ENCODE measurements around the gene SERPINA10.

The SERPINA10 gene, protein sequence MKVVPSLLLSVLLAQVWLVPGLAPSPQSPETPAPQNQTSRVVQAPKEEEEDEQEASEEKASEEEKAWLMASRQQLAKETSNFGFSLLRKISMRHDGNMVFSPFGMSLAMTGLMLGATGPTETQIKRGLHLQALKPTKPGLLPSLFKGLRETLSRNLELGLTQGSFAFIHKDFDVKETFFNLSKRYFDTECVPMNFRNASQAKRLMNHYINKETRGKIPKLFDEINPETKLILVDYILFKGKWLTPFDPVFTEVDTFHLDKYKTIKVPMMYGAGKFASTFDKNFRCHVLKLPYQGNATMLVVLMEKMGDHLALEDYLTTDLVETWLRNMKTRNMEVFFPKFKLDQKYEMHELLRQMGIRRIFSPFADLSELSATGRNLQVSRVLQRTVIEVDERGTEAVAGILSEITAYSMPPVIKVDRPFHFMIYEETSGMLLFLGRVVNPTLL

DNA sequence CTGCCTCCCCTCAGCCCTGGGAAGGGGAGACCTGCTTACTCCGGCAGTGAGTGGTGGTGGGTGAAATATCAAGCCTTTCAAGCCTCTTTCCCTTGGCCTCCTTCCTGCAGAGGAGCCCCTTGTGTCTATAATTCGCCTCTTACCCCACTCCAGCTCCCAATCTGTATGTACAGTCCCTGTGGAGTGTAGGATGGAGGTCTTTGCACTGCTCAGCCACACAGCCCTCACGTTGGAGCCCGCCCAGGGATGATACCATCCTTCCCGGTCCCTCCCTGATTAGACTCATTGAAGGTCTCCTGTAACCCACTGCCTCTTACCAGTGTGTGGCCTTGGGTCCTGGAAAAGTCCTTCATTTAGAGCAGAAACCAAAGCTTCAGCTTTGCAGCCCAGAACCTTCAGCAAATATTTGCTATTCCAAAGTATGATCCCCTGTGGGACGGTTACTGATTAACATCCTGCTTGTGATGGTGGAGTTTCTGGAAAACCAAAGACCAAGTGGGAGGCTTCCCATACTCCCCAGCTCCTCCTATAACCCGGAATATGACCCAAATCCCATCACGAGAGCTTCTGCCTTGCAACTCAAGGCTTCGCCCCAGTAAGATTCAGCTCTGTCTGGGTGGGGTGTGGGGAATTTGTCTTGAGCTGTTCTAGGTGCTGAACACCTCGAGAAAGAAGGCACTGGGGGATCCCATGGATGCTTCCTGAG, at the start of gene SERPINA10:
TSS of gene SERPINA10 (minus strand) at position 397 of the 706 bp plus-strand sequence. CDS start 2,675 bp downstream, outside the sequence.
- H3K4me3 ChIP-seq (ENCODE audit: low read length), result no peak within 1 kb of the TSS
- H3K9me3 ChIP-seq (ENCODE audit: low read length), result no peaks in the 10 kb centered on the region
- no peaks in the 10 kb centered on the region for H3K27me3 ChIP-seq (ENCODE audit: insufficient read depth, low read length)
- H3K4me1 ChIP-seq (ENCODE audit: insufficient read depth, low read length), result no peaks in the 10 kb centered on the region
- H3K36me3 ChIP-seq (ENCODE audit: insufficient read depth, low read length), result no peaks in the 10 kb centered on the region
- H2AFZ ChIP-seq (ENCODE audit: low read depth, low read length), result no peak within 1 kb of the TSS

- H2AFZ ChIP-seq (ENCODE audit: low read depth, low read length), result no peak overlapping the region
- no peaks in the 10 kb centered on the region for H3K9me3 ChIP-seq (ENCODE audit: low read length)
- H3K36me3 ChIP-seq (ENCODE audit: insufficient read depth, low read length), result no peaks in the 10 kb centered on the region
- no peak overlapping the region for H3K4me3 ChIP-seq (ENCODE audit: low read length)
- H3K27me3 ChIP-seq (ENCODE audit: insufficient read depth, low read length), result no peaks in the 10 kb centered on the region
- H3K4me1 ChIP-seq (ENCODE audit: insufficient read depth, low read length), result no peaks in the 10 kb centered on the region
Measured at GRCh38 chr14:94342334-94342934, 49.4 kb upstream of the SERPINA10 start.

GRCh38 chr14:94341656-94342333, 48.7 kb upstream of the SERPINA10 start:
- H3K27me3 ChIP-seq (ENCODE audit: insufficient read depth, low read length), result no peaks in the 10 kb centered on the region
- H3K9me3 ChIP-seq (ENCODE audit: low read length), result no peaks in the 10 kb centered on the region
- H3K36me3 ChIP-seq (ENCODE audit: insufficient read depth, low read length), result no peaks in the 10 kb centered on the region
- no peak overlapping the region for H3K4me3 ChIP-seq (ENCODE audit: low read length)
- no peak overlapping the region for H2AFZ ChIP-seq (ENCODE audit: low read depth, low read length)
- H3K4me1 ChIP-seq (ENCODE audit: insufficient read depth, low read length), result no peaks in the 10 kb centered on the region

GRCh38 chr14:94340533-94340932, 47.5 kb upstream of the SERPINA10 start:
- H3K4me3 ChIP-seq (ENCODE audit: low read length), result no peak overlapping the region
- no peaks in the 10 kb centered on the region for H3K9me3 ChIP-seq (ENCODE audit: low read length)
- no peak overlapping the region for H2AFZ ChIP-seq (ENCODE audit: low read depth, low read length)
- no peaks in the 10 kb centered on the region for H3K4me1 ChIP-seq (ENCODE audit: insufficient read depth, low read length)
- H3K27me3 ChIP-seq (ENCODE audit: insufficient read depth, low read length), result no peaks in the 10 kb centered on the region
- H3K36me3 ChIP-seq (ENCODE audit: insufficient read depth, low read length), result no peaks in the 10 kb centered on the region

DNA sequence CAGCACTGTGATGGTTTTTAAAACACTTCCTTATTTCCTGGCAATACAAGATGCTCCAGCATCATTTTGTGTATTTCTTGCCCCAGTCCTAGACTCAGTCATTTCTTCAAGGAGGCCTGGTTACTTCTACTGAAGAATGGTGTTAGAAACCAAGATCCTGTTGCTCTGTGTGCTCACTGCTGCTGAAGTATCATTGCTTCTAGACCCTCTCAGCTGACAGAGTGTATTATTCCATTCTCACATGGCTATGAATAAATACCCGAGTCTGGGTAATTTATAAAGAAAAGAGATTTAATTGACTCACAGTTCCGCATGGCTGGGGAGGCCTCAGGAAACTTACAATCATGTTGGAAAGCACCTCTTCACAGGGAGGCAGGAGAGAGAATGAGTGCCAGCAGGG, 45.0 kb upstream of the SERPINA10 start:
- Histone ChIP-seq H3K4me1 (ENCODE audit: insufficient read depth, low read length) (no peaks in the 10 kb centered on the region), H3K27me3 (ENCODE audit: insufficient read depth, low read length) (no peaks in the 10 kb centered on the region), H2AFZ (ENCODE audit: low read depth, low read length) (no peak overlapping the region), H3K4me3 (ENCODE audit: low read length) (no peak overlapping the region), H3K36me3 (ENCODE audit: insufficient read depth, low read length) (no peaks in the 10 kb centered on the region), H3K9me3 (ENCODE audit: low read length) (no peaks in the 10 kb centered on the region)

DNA sequence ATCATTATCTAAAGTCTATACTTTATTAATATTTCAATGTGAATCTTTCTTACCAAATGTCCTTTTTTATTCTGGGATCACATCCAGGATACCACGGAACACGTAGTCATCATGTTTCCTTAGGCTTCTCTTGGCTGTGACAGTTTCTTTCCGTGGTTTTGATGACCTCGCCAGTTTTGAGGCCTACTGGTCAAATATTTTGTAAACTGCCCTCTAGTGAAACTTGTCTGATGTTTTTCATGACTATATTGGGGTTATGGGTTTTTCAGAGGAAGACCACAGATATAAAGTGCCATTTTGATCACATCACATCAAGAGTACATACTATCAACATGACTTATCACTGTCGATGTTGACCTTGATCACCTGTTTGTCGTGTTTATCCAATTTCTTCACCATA, 44.2 kb upstream of the SERPINA10 start:
- Histone ChIP-seq H3K27me3 (ENCODE audit: insufficient read depth, low read length) (no peaks in the 10 kb centered on the region), H3K4me3 (ENCODE audit: low read length) (no peak overlapping the region), H3K4me1 (ENCODE audit: insufficient read depth, low read length) (no peaks in the 10 kb centered on the region)

GRCh38 chr14:94334872-94335271, 41.8 kb upstream of the SERPINA10 start:
- H3K4me1 ChIP-seq (ENCODE audit: insufficient read depth, low read length), result no peaks in the 10 kb centered on the region
- no peak overlapping the region for H2AFZ ChIP-seq (ENCODE audit: low read depth, low read length)
- H3K27me3 ChIP-seq (ENCODE audit: insufficient read depth, low read length), result no peaks in the 10 kb centered on the region
- H3K4me3 ChIP-seq (ENCODE audit: low read length), result no peak overlapping the region
- H3K36me3 ChIP-seq (ENCODE audit: insufficient read depth, low read length), result no peaks in the 10 kb centered on the region
- H3K9me3 ChIP-seq (ENCODE audit: low read length), result no peaks in the 10 kb centered on the region

More for the DNA sequence above, 44.2 kb upstream of the SERPINA10 start:
- Histone ChIP-seq H3K9me3 (ENCODE audit: low read length) (no peaks in the 10 kb centered on the region), H2AFZ (ENCODE audit: low read depth, low read length) (no peak overlapping the region), H3K36me3 (ENCODE audit: insufficient read depth, low read length) (no peaks in the 10 kb centered on the region)

GRCh38 chr14:94332587-94332986, 39.5 kb upstream of the SERPINA10 start:
- no peaks in the 10 kb centered on the region for H3K4me1 ChIP-seq (ENCODE audit: insufficient read depth, low read length)
- no peaks in the 10 kb centered on the region for H3K36me3 ChIP-seq (ENCODE audit: insufficient read depth, low read length)
- no peaks in the 10 kb centered on the region for H3K27me3 ChIP-seq (ENCODE audit: insufficient read depth, low read length)
- no peaks in the 10 kb centered on the region for H3K9me3 ChIP-seq (ENCODE audit: low read length)
- no peak overlapping the region for H3K4me3 ChIP-seq (ENCODE audit: low read length)
- H2AFZ ChIP-seq (ENCODE audit: low read depth, low read length), result no peak overlapping the region

GRCh38 chr14:94332063-94332583, 39.1 kb upstream of the SERPINA10 start:
- H3K36me3 ChIP-seq (ENCODE audit: insufficient read depth, low read length), result no peaks in the 10 kb centered on the region
- no peak overlapping the region for H3K4me3 ChIP-seq (ENCODE audit: low read length)
- no peak overlapping the region for H2AFZ ChIP-seq (ENCODE audit: low read depth, low read length)
- H3K4me1 ChIP-seq (ENCODE audit: insufficient read depth, low read length), result no peaks in the 10 kb centered on the region
- H3K9me3 ChIP-seq (ENCODE audit: low read length), result no peaks in the 10 kb centered on the region
- H3K27me3 ChIP-seq (ENCODE audit: insufficient read depth, low read length), result no peaks in the 10 kb centered on the region

- Histone ChIP-seq H3K36me3 (ENCODE audit: insufficient read depth, low read length) (no peaks in the 10 kb centered on the region), H3K9me3 (ENCODE audit: low read length) (no peaks in the 10 kb centered on the region), H2AFZ (ENCODE audit: low read depth, low read length) (no peak overlapping the region), H3K27me3 (ENCODE audit: insufficient read depth, low read length) (no peaks in the 10 kb centered on the region), H3K4me3 (ENCODE audit: low read length) (no peak overlapping the region), H3K4me1 (ENCODE audit: insufficient read depth, low read length) (no peaks in the 10 kb centered on the region)
Measured at GRCh38 chr14:94331462-94331861, 38.4 kb upstream of the SERPINA10 start.

DNA sequence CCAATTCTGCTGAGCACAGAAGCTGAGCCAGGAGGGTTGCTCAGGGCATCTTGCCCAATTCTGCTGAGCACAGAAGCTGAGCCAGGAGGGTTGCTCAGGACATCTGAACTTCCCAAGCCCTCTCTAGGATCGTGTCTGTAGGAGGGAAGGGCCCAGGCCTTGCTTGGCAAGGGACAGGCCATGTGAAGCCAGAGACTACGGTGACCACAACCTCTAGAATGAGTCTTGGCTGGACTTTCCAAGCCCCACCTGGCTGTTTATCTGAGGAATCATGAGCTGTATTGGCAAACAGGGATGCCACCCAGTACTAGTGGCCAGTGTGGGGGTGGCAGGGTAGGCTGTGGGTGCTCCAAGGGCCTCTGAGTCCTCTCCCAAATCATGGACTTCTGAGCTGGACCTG, 37.8 kb upstream of the SERPINA10 start:
- Histone ChIP-seq H3K4me3 (ENCODE audit: low read length) (no peak overlapping the region), H3K9me3 (ENCODE audit: low read length) (no peaks in the 10 kb centered on the region), H3K4me1 (ENCODE audit: insufficient read depth, low read length) (no peaks in the 10 kb centered on the region), H3K36me3 (ENCODE audit: insufficient read depth, low read length) (no peaks in the 10 kb centered on the region), H3K27me3 (ENCODE audit: insufficient read depth, low read length) (no peaks in the 10 kb centered on the region), H2AFZ (ENCODE audit: low read depth, low read length) (no peak overlapping the region)

DNA sequence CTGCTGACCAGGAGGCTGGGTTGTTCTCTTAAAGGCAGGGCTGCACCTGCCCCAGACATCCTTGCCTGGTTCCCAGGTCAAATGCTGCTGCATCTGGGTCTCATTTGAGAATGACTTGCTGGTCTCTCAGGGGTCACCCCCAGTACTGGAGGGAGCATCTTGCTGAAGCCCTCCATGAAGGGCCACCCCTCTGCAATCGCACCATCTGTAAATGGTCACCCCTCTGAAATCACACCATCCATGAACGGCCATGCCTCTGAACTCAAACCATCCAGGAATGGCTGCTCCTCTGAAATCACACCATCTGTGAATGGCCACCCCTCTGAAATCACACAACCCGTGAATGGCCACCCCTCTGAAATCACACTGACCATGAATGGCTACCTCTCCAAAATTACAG, 37.4 kb upstream of the SERPINA10 start:
- Histone ChIP-seq H3K4me1 (ENCODE audit: insufficient read depth, low read length) (no peaks in the 10 kb centered on the region), H2AFZ (ENCODE audit: low read depth, low read length) (no peak overlapping the region), H3K4me3 (ENCODE audit: low read length) (no peak overlapping the region), H3K9me3 (ENCODE audit: low read length) (no peaks in the 10 kb centered on the region), H3K27me3 (ENCODE audit: insufficient read depth, low read length) (no peaks in the 10 kb centered on the region), H3K36me3 (ENCODE audit: insufficient read depth, low read length) (no peaks in the 10 kb centered on the region)

Measured in neuron (in vitro differentiated cells).